ENCODE measurements around the gene CHCT1. TPM values are rescaled to one million over a fixed set of nuclear protein-coding genes. Genes with fewer than 3 reads are reported as not detected.

Gene CHCT1
- total RNA-seq, 1 donor from 2014 or later, result not detected

DNA sequence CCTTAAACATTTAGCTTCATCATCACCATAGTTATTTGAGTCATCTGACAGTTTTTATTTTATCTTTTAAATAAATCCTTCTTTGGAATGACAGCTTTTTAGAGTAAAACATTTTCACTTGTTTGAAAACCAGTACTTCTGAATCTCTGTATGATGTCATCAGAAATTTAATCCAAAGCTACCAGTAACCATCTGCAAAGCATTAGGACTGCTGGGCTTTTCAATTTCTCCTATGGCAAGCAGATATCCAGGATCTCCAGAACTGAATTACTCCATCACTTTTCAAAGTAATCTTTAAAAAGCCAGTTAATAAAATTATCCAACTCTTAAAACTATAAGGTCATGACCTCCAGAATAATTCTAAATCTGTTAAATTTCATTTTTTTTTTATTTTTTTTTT lies 51.5 kb downstream of the CHCT1 start:
- H3K9me3 Mint-ChIP-seq (ENCODE audit: unreplicated experiment), result no peaks in the 10 kb centered on the region
- H3K36me3 Mint-ChIP-seq (ENCODE audit: unreplicated experiment), result no peaks in the 10 kb centered on the region

More for the DNA sequence above, 51.5 kb downstream of the CHCT1 start:
- no peak for TF ChIP-seq CTCF (IDR thresholded peaks at IDR 0.05; ENCODE audit: partially characterized antibody, unreplicated experiment)
- Mint-ChIP-seq H3K4me1 (ENCODE audit: low read depth, unreplicated experiment) (no peaks in the 10 kb centered on the region), H3K27ac (ENCODE audit: unreplicated experiment) (no peak overlapping the region), H3K4me3 (ENCODE audit: unreplicated experiment) (no peak overlapping the region), H3K27me3 (ENCODE audit: unreplicated experiment) (no peaks in the 10 kb centered on the region)
- DNase-seq, result no peak

Other genes with a start within 250 kb of the CHCT1 start
- 59.6 TPM for gene USP32, start 30.4 kb upstream of the CHCT1 start, total RNA-seq (ENCODE audit: unreplicated experiment)
- 46.8 TPM for gene APPBP2, start 103.8 kb downstream of the CHCT1 start, total RNA-seq (ENCODE audit: unreplicated experiment)
- 19.3 TPM for gene PPM1D, start 177.7 kb downstream of the CHCT1 start, total RNA-seq (ENCODE audit: unreplicated experiment)

All from glutamatergic neuron (in vitro differentiated cells).